KOPT-K1 (cell line): ENCODE data around the gene RASL10A.

Source experiments
- H3K27ac ChIP-seq: fragments of 200-600 bp; sonication (generic); 2 replicates; pipeline ENCODE4 v1.5.1; 2016; ENCODE audit warnings: antibody characterized with exemption, mild to moderate bottlenecking, low read depth, low read length; ENCODE audit not compliant: poor library complexity, severe bottlenecking
- H3K36me3 ChIP-seq: fragments of 200-600 bp; sonication (generic); 2 replicates; pipeline ENCODE4 v1.5.1; 2017; ENCODE audit warnings: antibody characterized with exemption, mild to moderate bottlenecking, low read length, moderate library complexity; ENCODE audit not compliant: insufficient read depth
- H3K9me3 ChIP-seq: fragments of 200-600 bp; sonication (generic); 2 replicates; pipeline ENCODE4 v1.5.1; 2017; ENCODE audit warnings: antibody characterized with exemption, low read length, mild to moderate bottlenecking; ENCODE audit not compliant: insufficient read depth, poor library complexity, severe bottlenecking

The RASL10A gene

DNA sequence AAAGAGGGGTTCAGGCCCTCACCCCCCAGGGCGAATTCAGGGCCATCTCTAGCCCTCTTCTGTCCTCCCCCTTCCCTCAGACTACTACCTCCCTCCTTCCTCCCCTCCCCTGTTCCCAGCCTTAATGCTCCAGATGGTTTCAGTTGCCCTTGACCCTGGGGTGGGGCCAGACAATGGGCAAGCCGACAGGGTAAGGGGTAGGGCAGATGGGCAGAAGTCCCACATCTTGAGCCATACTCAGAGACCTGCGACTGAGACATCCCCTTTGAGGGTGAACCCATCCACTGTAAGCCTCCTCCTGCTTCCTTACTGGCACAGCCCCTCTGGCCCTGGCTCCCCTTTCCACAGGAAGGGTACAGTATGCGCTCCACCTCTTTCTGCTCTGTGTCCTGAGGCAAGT, 49.6 kb downstream of the RASL10A start:
- peak overlapping the region; percentile 98 for H3K27ac ChIP-seq

DNA sequence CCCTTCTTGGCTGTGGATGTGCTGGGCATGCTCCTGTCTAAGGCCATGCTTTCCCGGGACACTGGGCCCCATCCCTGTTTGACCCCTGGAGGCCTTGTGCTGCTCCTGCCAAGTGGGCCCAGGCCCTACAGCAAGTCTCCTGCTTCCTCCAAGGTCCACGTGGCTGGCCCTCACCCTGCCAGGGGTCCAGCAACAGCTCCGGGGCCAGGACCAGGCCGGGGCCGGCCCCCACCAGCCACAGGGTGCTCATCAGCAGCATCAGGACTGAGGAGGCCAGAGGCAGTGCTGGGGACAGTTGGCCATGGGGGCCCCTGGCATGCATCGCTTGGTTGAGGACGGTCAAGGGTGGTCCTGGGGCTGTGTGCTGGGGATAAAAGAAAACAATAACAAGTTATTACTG, 50.2 kb downstream of the RASL10A start:
- peaks cover 47% of the 10 kb centered on the region for H3K36me3 ChIP-seq
- H3K9me3 ChIP-seq, result no peaks in the 10 kb centered on the region
- no peak overlapping the region for H3K27ac ChIP-seq

More for the DNA sequence above, 49.6 kb downstream of the RASL10A start:
- peaks cover 47% of the 10 kb centered on the region for H3K36me3 ChIP-seq
- H3K9me3 ChIP-seq, result no peaks in the 10 kb centered on the region

GRCh38 chr22:29263791-29264276, 51.7 kb downstream of the RASL10A start:
- no peak overlapping the region for H3K27ac ChIP-seq
- no peaks in the 10 kb centered on the region for H3K9me3 ChIP-seq
- H3K36me3 ChIP-seq, result peaks cover 50% of the 10 kb centered on the region
